ENCODE data around the gene RAB31. TPM values are rescaled to one million over a fixed set of nuclear protein-coding genes. Genes with fewer than 3 reads are reported as not detected.
A peak's percentile ranks its signal among the peaks of the same experiment; 100 is the strongest.

The RAB31 gene
- polyA plus RNA-seq, 1 donor (not counting 4 experiments of a cell fraction or from before 2014, with no cell fraction given): 47.0 TPM

- no peak overlapping the region for H3K9ac ChIP-seq (ENCODE audit: control insufficient read depth, extremely low read depth, insufficient read depth, low read length)
- H4K20me1 ChIP-seq (ENCODE audit: control insufficient read depth, extremely low read depth, insufficient read depth, low read length): no peaks in the 10 kb centered on the region
- H3K36me3 ChIP-seq (ENCODE audit: control insufficient read depth in 2 of 2, extremely low read depth in 1 of 2, insufficient read depth in 2 of 2, low read length in 2 of 2): no peaks in the 10 kb centered on the region
- peak overlapping the region; percentile 36 for H3K4me2 ChIP-seq (ENCODE audit: control insufficient read depth, extremely low read depth, insufficient read depth, low read depth, low read length)
- H3K27me3 ChIP-seq (ENCODE audit: control insufficient read depth, extremely low read depth, insufficient read depth, low read length): no peaks in the 10 kb centered on the region
- H2AFZ ChIP-seq (ENCODE audit: control insufficient read depth, low read length): no peak overlapping the region
- no peaks in the 10 kb centered on the region for H3K79me2 ChIP-seq (ENCODE audit: control insufficient read depth, insufficient read depth, low read length)
- H3K9me3 ChIP-seq (ENCODE audit: control insufficient read depth, low read depth, low read length): no peaks in the 10 kb centered on the region
- H3K4me1 ChIP-seq (ENCODE audit: control insufficient read depth, extremely low read depth, insufficient read depth, low read length): peaks cover 32% of the 10 kb centered on the region
- H3K27ac ChIP-seq (ENCODE audit: control insufficient read depth, insufficient read depth, low read length): peak overlapping the region; percentile 32
- H3K9me1 ChIP-seq (ENCODE audit: control insufficient read depth, extremely low read depth, insufficient read depth, low read length): no peaks in the 10 kb centered on the region
- FAIRE-seq: no peak
- dilution Hi-C loops (cut with MboI; ENCODE audit: extremely low pct_ligation_motif_present, low sequenced_read_pairs): no loop called here
- no peak overlapping the region for H3K4me3 ChIP-seq (ENCODE audit: control insufficient read depth in 2 of 3, extremely low read depth in 1 of 3, insufficient read depth in 2 of 3, low read depth in 1 of 3, low read length in 3 of 3)
- TF ChIP-seq EZH2 (IDR thresholded peaks at IDR 0.05; ENCODE audit: low read length): no peak
- no peak for TF ChIP-seq CTCF (optimal IDR thresholded peaks at IDR 0.05 in 1 of 3, IDR thresholded peaks at IDR 0.05 in 1 of 3, conservative IDR thresholded peaks at IDR 0.05 in 1 of 3; ENCODE audit: extremely low read depth in 1 of 3, insufficient read depth in 2 of 3, low read length in 3 of 3)
- DNase-seq (ENCODE audit: low read depth, low spot score): no peak
These were observed 166.6 kb downstream of the RAB31 start for GRCh38 chr18:9874728-9875127.

GRCh38 chr18:9876212-9876866, 168.2 kb downstream of the RAB31 start:
- H3K79me2 ChIP-seq (ENCODE audit: control insufficient read depth, insufficient read depth, low read length): no peaks in the 10 kb centered on the region
- no peak for FAIRE-seq
- peak overlapping the region; percentile 77 for H3K27ac ChIP-seq (ENCODE audit: control insufficient read depth, insufficient read depth, low read length)
- H3K27me3 ChIP-seq (ENCODE audit: control insufficient read depth, extremely low read depth, insufficient read depth, low read length): no peaks in the 10 kb centered on the region
- no peak overlapping the region for H2AFZ ChIP-seq (ENCODE audit: control insufficient read depth, low read length)
- dilution Hi-C loops (cut with MboI; ENCODE audit: extremely low pct_ligation_motif_present, low sequenced_read_pairs): no loop called here
- H3K4me2 ChIP-seq (ENCODE audit: control insufficient read depth, extremely low read depth, insufficient read depth, low read depth, low read length): peak overlapping the region; percentile 52
- H3K9ac ChIP-seq (ENCODE audit: control insufficient read depth, extremely low read depth, insufficient read depth, low read length): peak overlapping the region; percentile 53
- no peaks in the 10 kb centered on the region for H3K36me3 ChIP-seq (ENCODE audit: control insufficient read depth in 2 of 2, extremely low read depth in 1 of 2, insufficient read depth in 2 of 2, low read length in 2 of 2)
- no peak overlapping the region for H3K4me3 ChIP-seq (ENCODE audit: control insufficient read depth in 2 of 3, extremely low read depth in 1 of 3, insufficient read depth in 2 of 3, low read depth in 1 of 3, low read length in 3 of 3)
- H3K9me3 ChIP-seq (ENCODE audit: control insufficient read depth, low read depth, low read length): no peaks in the 10 kb centered on the region
- no peaks in the 10 kb centered on the region for H3K9me1 ChIP-seq (ENCODE audit: control insufficient read depth, extremely low read depth, insufficient read depth, low read length)
- no peak for DNase-seq (ENCODE audit: low read depth, low spot score)
- H4K20me1 ChIP-seq (ENCODE audit: control insufficient read depth, extremely low read depth, insufficient read depth, low read length): no peaks in the 10 kb centered on the region
- peaks cover 22% of the 10 kb centered on the region for H3K4me1 ChIP-seq (ENCODE audit: control insufficient read depth, extremely low read depth, insufficient read depth, low read length)
- TF ChIP-seq CTCF (optimal IDR thresholded peaks at IDR 0.05 in 1 of 3, IDR thresholded peaks at IDR 0.05 in 1 of 3, conservative IDR thresholded peaks at IDR 0.05 in 1 of 3; ENCODE audit: extremely low read depth in 1 of 3, insufficient read depth in 2 of 3, low read length in 3 of 3) (no peak), EZH2 (IDR thresholded peaks at IDR 0.05; ENCODE audit: low read length) (no peak)

Data from keratinocyte (primary cell).